AG09309 (cell line): ENCODE data around the gene MFRP.

Source experiments
- DNase-seq: peaks from one replicate; pipeline ENCODE4 v3.0.0-alpha.2; 2010; ENCODE audit warnings: low read depth
- H3K4me3 ChIP-seq: 2 replicates; pipeline ENCODE4 v1.5.1; 2011; ENCODE audit warnings: mild to moderate bottlenecking, low read depth, low read length, moderate library complexity; ENCODE audit not compliant: control insufficient read depth
- TF ChIP-seq, protein P1 (sequence below): IDR thresholded peaks from 2 replicates; pipeline ENCODE4 v1.5.1; 2011; ENCODE audit warnings: mild to moderate bottlenecking, low read depth, low read length, inconsistent platforms; ENCODE audit not compliant: insufficient read depth, control insufficient read depth; ENCODE audit errors: missing control alignments

The MFRP gene

DNA sequence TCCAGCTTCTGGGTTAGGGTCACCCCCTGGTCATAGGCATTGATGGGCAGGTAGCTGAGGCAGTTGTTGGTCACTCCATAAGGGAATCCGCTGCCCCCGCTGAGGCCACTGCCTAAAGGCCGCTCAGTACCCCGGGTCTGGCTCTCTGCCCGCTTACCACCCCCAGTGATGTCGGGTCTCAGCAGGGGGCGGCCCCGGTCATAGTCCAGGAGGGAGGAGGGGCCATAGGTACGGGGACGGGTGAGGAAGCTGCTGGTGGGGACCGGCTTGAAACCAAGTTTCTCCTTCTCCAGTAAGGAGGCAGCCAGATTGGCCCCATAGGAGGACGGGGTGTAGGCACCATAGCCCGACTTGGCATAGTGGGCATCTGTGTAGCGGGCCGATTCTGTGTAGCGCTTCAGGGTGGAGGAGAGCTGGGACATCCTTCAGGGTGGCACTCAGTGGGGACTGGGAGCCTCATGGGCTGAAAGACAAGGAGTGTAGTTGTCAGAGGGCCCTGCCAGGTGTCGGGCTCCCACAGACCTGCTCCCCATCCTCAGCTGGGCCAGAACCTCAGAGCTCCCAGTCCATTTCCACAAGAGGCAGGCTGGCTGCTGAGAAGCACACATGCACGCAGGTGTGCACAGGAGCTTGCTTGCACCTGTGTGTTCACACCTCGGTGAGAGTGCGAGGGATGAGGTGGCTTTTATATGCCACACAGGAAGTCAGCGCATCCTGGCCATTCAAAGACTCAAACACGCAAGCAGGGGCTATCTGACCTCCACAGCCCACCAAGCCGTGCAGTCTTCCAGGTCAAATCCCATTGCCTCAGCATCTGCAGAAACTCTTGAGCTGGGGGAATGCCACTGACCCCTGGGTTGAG lies 26.8 kb upstream of the MFRP start:
- H3K4me3 ChIP-seq: no peak overlapping the region
- TF ChIP-seq, protein P1, sequence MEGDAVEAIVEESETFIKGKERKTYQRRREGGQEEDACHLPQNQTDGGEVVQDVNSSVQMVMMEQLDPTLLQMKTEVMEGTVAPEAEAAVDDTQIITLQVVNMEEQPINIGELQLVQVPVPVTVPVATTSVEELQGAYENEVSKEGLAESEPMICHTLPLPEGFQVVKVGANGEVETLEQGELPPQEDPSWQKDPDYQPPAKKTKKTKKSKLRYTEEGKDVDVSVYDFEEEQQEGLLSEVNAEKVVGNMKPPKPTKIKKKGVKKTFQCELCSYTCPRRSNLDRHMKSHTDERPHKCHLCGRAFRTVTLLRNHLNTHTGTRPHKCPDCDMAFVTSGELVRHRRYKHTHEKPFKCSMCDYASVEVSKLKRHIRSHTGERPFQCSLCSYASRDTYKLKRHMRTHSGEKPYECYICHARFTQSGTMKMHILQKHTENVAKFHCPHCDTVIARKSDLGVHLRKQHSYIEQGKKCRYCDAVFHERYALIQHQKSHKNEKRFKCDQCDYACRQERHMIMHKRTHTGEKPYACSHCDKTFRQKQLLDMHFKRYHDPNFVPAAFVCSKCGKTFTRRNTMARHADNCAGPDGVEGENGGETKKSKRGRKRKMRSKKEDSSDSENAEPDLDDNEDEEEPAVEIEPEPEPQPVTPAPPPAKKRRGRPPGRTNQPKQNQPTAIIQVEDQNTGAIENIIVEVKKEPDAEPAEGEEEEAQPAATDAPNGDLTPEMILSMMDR: no peak
- DNase-seq: no peak

DNA sequence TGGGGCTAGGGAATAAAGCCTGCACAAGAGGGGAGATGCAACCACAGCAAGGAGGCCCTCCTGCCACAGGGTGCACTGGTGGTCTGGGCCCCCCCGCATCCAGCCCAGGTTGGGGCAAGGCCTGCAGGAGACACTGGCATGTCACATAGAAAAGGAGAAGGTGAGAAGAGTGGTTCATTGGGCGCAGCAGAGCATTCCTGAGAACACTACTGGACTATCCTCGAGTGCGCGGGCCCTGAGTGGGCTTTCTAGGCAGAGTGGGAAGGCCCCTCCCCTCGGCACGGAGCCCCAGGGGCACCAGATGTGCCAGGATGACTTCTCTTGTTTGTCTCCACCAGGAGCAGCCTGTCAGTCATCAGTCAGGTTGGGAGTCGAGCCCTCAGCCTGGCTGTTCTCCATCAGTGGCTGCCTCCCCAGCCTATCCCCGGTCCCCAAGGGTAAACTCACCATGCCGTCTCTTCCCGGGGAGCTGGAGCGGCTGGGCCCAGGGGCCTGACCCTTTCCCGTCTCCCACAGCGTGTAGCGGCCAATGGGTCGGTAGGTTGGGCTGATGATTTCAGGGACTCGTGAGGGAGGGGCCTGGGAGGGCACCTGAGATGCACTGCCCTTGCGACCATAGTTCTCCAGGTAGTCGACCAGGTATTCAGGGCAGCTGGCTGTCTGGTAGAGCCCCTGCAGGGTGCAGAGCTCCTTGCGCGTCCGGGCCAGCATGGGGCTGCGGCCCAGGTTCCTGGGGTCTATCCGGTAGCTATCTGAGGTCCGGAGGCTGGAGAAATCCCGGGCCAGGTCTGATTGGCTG lies 26.0 kb upstream of the MFRP start:
- no peak overlapping the region for H3K4me3 ChIP-seq
- DNase-seq: no peak
- TF ChIP-seq, protein P1: no peak

DNA sequence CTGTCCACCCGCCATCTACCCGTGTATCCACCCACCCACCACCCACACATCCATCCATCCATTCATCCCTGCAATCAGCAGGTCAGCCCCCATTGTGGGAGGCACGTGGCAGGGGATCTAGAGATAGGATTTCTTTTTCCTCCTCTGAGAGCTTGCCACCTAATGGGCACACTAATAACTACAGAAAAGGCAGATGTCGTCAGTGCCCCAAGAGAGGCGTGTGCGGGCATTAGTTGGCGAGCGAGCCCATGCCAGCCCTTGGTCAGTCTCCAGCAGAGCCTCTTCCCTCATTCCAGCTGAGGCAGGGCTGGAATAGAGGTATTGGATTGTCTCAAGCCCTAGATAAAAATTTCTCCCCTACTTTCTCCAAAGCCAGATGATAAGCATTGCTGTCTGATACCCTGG lies 25.3 kb upstream of the MFRP start:
- no peak for DNase-seq
- no peak overlapping the region for H3K4me3 ChIP-seq
- TF ChIP-seq, protein P1: peak; percentile 5

DNA sequence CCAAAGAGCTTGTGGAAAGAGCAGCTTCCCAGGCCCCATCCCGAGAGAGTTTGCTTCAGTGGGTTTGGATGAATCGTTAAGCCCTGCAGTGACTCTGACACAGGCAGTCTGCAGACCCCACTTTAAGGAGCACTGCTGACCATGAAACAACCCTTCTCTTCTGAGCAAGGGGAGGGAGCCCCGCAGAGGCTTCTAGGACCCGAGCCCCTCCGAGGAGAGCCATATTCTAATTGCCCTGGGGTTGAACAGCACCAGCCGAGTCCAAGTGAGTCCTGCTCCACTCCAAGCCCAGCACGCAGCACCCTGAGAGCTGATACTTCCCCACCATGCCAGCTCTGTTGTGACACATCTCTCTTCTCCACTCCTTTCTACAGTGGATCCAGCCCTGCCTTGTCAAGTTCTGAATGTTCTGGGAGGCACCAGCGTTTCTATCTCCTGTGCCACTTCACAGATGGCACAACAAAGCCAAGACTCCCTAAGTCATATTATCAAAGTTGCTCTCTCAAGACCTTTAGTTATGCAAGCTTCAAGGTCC lies 24.6 kb upstream of the MFRP start:
- DNase-seq: no peak
- TF ChIP-seq, protein P1: no peak
- H3K4me3 ChIP-seq: no peak overlapping the region

DNA sequence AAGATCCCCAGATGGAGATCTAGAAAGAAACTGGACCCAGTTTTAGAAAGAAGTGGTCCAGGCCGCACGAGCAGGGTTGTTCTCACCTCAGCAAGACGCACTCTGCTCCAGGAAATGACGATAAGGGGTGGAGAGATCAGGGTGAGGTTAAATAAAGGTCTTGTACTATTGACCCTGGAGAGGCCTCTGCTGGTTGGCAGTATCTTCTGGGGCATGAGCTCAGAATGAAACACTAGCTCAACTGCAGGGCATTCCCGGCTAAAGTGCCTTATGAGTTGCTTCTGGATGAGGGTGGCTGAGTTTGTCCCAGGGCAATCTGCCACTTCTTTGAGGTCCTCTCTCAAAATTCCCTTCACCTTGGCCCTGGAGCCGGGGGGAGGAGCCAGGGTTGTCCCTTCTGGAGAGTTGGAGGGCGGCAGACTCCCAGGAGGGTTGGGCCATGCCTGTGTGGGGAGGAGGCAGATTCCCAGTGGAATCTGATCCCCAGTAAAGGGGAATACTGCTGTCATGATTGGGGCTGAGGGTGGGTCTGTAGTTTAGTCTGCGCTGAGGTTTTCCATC lies 24.1 kb upstream of the MFRP start:
- TF ChIP-seq, protein P1: no peak
- DNase-seq: no peak
- H3K4me3 ChIP-seq: no peak overlapping the region

DNA sequence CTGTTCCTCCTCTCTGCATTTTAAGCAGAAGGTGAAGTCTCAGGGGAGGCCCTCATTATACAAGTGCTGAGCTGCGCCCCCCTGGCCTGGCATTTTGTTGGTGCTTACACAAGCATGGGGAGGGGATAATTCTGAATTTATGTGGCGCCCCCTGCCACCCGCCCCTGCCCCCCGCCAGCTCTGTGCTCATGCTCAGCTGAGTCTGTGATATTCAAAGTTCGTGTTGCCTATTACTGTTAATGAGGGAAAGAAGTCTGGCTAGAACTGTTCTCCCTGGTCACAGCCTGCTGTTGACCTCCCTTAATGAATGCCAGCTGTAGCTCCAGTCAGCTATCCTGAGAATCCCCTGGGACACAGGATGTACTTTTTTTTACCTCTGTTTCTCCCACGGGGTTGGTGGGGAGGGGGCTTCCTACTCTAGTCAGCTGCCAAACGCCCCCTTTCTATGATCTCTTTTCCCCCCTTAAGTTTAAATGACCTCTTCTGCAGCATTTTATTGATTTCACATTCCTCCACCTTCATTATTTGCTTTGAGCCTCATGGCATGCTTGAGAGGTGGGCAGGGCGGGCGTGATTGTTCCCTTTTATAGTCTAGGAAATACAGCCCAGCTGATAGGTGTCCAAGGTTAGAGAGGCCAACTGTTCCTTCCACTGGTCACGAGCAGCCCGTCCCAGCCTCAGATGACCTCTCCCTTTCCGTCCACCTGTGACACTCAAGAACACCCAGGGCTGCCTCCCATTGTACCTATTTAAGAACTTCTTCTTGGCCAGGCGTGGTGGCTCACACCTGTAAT lies 22.8 kb upstream of the MFRP start:
- TF ChIP-seq, protein P1: no peak
- H3K4me3 ChIP-seq: no peak overlapping the region
- no peak for DNase-seq
